Measurements from ENCODE around the gene AKAP6.

Gene AKAP6

DNA sequence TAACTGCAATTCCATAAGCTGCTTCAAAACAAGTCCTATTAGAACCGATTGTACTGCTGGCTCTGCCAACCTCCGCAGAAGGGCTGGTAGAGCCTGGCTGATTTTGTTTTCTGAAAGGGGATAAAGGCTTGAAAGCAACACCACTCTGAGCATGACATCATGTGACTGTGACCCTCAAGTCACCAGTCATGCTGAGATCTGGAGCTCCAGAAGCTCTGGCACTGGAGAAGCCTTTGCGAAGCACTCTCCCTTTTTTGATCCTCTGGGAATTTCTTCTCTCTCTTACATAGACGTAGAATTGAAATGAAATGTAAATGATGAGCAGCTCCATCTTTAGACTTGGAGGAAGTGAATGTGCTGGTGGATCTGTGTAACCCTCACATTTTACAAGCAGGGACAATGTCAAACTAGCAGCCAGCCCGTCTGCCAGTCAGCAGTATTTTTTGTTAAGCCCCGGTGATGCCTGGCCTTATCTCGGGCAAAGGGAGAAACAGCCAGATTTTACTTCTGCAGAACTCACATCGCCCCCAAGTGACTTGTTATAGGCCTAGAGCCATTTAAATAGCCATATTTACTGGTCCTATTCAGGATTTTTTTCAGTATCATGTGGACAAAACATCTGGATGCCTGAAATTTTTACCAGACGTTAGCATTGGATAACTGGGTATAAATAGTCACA is 497.4 kb downstream of the AKAP6 start:
- no peak for DNase-seq
- Histone ChIP-seq H3K27ac (ENCODE audit: insufficient read depth, low read length, poor library complexity, severe bottlenecking) (no peak overlapping the region), H3K36me3 (ENCODE audit: control insufficient read depth, insufficient read depth, low read length) (no peaks in the 10 kb centered on the region), H3K4me3 (ENCODE audit: insufficient read depth, low read depth, low read length, poor library complexity, severe bottlenecking) (no peak overlapping the region), H3K9me3 (ENCODE audit: control insufficient read depth, low read length) (no peaks in the 10 kb centered on the region), H3K27me3 (replicated peaks; ENCODE audit: control insufficient read depth, insufficient read depth, low read length, poor library complexity, severe bottlenecking) (no peaks in the 10 kb centered on the region), H3K4me1 (ENCODE audit: control insufficient read depth, insufficient read depth, low read length, poor library complexity, severe bottlenecking) (no peaks in the 10 kb centered on the region)

DNA sequence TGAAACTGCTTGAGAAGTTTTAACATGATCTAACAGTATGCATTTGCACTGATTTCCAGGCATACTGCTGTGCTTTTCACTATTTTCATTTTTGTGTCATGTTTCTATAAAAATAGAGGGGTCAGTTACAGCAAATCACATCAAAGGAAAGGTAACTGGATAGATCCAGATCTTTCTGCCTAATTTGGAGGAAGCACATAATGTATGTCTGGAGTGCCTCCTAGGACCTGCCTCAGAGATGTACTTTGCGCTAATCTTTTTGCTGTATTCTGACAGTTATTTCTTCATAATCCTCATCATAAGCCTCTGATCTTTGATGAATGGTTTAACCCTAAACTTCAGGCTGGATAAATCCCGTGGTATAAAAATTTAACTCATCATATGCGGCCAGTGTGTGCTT is 498.4 kb downstream of the AKAP6 start:
- no peaks in the 10 kb centered on the region for H3K9me3 ChIP-seq (ENCODE audit: control insufficient read depth, low read length)
- H3K27ac ChIP-seq (ENCODE audit: insufficient read depth, low read length, poor library complexity, severe bottlenecking) = no peak overlapping the region
- no peaks in the 10 kb centered on the region for H3K4me1 ChIP-seq (ENCODE audit: control insufficient read depth, insufficient read depth, low read length, poor library complexity, severe bottlenecking)
- H3K27me3 ChIP-seq (replicated peaks; ENCODE audit: control insufficient read depth, insufficient read depth, low read length, poor library complexity, severe bottlenecking) = no peaks in the 10 kb centered on the region
- DNase-seq = no peak
- no peak overlapping the region for H3K4me3 ChIP-seq (ENCODE audit: insufficient read depth, low read depth, low read length, poor library complexity, severe bottlenecking)
- no peaks in the 10 kb centered on the region for H3K36me3 ChIP-seq (ENCODE audit: control insufficient read depth, insufficient read depth, low read length)

DNA sequence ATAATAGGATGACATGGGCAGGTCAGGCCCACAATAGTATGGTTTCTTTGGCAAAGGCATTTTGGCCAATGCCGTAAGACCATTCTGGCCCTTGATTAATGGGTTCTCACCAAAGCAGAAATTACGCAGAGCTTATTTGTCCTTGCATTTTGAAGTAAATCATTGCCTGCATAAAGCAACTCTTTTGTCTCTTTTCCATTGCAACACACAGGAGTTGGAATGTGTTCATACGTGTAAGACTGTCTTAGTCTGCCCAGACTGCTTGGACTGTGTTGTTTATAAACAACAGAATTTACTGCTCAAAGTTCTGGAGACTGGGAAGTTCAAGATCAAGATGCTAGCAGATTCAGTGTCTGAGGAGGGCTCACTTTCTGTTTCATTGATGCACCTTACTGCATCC is 506.8 kb downstream of the AKAP6 start:
- no peaks in the 10 kb centered on the region for H3K27me3 ChIP-seq (replicated peaks; ENCODE audit: control insufficient read depth, insufficient read depth, low read length, poor library complexity, severe bottlenecking)
- H3K4me3 ChIP-seq (ENCODE audit: insufficient read depth, low read depth, low read length, poor library complexity, severe bottlenecking) = no peak overlapping the region
- no peaks in the 10 kb centered on the region for H3K9me3 ChIP-seq (ENCODE audit: control insufficient read depth, low read length)
- DNase-seq = no peak
- no peaks in the 10 kb centered on the region for H3K4me1 ChIP-seq (ENCODE audit: control insufficient read depth, insufficient read depth, low read length, poor library complexity, severe bottlenecking)
- H3K27ac ChIP-seq (ENCODE audit: insufficient read depth, low read length, poor library complexity, severe bottlenecking) = no peak overlapping the region
- H3K36me3 ChIP-seq (ENCODE audit: control insufficient read depth, insufficient read depth, low read length) = no peaks in the 10 kb centered on the region

DNA sequence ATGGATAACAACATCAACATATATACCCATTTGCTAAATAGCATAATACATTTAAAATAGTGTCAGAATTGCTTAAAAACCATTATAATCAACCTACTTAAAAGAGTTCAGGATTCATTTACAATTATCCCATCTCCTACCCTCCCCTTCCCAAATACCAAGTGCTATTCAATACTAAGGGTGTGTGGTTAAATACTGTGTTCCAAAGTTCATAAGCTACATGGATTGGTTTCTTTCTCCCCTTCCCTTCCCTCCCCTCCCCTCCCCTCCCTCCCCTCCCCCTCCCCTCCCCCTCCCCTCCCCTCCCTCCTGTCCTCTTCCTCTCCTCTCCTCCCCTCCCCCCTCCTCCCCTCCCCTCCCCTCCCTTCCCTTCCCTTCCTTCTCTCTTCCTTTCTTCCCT is 512.6 kb downstream of the AKAP6 start:
- Histone ChIP-seq H3K4me3 (ENCODE audit: insufficient read depth, low read depth, low read length, poor library complexity, severe bottlenecking) (no peak overlapping the region), H3K9me3 (ENCODE audit: control insufficient read depth, low read length) (no peaks in the 10 kb centered on the region), H3K36me3 (ENCODE audit: control insufficient read depth, insufficient read depth, low read length) (no peaks in the 10 kb centered on the region), H3K4me1 (ENCODE audit: control insufficient read depth, insufficient read depth, low read length, poor library complexity, severe bottlenecking) (no peaks in the 10 kb centered on the region), H3K27me3 (replicated peaks; ENCODE audit: control insufficient read depth, insufficient read depth, low read length, poor library complexity, severe bottlenecking) (no peaks in the 10 kb centered on the region), H3K27ac (ENCODE audit: insufficient read depth, low read length, poor library complexity, severe bottlenecking) (no peak overlapping the region)
- no peak for DNase-seq

DNA sequence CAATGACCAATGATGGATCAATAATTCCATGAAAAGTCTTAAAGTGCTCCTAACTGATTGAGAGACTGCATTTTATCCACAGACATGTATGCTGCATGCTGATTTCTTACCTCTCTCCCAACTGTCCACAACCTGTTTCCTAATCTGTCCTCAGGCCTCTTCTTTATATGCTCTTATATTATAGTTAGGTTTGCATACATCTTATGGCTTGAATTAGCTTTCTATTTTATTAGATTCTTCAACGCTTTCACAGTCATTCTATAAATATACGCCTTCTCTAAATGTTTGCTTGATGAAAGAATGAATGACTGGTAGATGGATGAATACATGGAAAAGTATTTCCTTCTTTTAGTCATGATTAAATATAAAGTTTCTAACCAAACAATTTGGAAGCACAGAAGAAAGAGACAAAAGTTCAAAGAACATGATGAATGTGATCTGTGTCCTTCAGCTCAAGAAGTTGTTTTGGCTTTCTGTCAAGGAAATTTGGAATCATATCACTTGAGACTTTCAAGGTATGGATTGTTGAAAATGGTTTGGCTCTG is 517.8 kb downstream of the AKAP6 start:
- Histone ChIP-seq H3K4me1 (ENCODE audit: control insufficient read depth, insufficient read depth, low read length, poor library complexity, severe bottlenecking) (no peaks in the 10 kb centered on the region), H3K27me3 (replicated peaks; ENCODE audit: control insufficient read depth, insufficient read depth, low read length, poor library complexity, severe bottlenecking) (no peaks in the 10 kb centered on the region), H3K36me3 (ENCODE audit: control insufficient read depth, insufficient read depth, low read length) (no peaks in the 10 kb centered on the region), H3K4me3 (ENCODE audit: insufficient read depth, low read depth, low read length, poor library complexity, severe bottlenecking) (no peak overlapping the region), H3K27ac (ENCODE audit: insufficient read depth, low read length, poor library complexity, severe bottlenecking) (no peak overlapping the region), H3K9me3 (ENCODE audit: control insufficient read depth, low read length) (no peaks in the 10 kb centered on the region)
- DNase-seq = no peak

DNA sequence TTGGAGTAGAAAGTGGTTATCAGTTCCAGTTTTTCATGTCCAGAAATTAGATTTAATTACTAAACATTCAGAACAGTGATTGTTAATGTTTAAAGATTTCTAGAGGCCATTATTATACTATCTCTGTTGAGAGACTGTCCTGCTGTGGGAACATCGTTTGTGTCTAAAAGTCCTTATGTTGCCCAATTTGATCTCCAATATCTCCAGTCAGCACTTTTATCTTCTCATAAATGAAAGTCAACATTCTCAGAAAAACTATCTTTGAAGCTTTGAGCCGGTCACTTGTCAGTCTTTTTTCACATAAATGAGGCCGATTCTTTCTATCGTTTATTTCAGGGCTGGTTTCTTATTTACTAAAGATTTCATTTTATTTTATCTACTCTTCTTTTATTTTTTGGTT is 518.8 kb downstream of the AKAP6 start:
- Histone ChIP-seq H3K9me3 (ENCODE audit: control insufficient read depth, low read length) (no peaks in the 10 kb centered on the region), H3K4me1 (ENCODE audit: control insufficient read depth, insufficient read depth, low read length, poor library complexity, severe bottlenecking) (no peaks in the 10 kb centered on the region), H3K4me3 (ENCODE audit: insufficient read depth, low read depth, low read length, poor library complexity, severe bottlenecking) (no peak overlapping the region), H3K36me3 (ENCODE audit: control insufficient read depth, insufficient read depth, low read length) (no peaks in the 10 kb centered on the region), H3K27me3 (replicated peaks; ENCODE audit: control insufficient read depth, insufficient read depth, low read length, poor library complexity, severe bottlenecking) (no peaks in the 10 kb centered on the region), H3K27ac (ENCODE audit: insufficient read depth, low read length, poor library complexity, severe bottlenecking) (no peak overlapping the region)
- no peak for DNase-seq

DNA sequence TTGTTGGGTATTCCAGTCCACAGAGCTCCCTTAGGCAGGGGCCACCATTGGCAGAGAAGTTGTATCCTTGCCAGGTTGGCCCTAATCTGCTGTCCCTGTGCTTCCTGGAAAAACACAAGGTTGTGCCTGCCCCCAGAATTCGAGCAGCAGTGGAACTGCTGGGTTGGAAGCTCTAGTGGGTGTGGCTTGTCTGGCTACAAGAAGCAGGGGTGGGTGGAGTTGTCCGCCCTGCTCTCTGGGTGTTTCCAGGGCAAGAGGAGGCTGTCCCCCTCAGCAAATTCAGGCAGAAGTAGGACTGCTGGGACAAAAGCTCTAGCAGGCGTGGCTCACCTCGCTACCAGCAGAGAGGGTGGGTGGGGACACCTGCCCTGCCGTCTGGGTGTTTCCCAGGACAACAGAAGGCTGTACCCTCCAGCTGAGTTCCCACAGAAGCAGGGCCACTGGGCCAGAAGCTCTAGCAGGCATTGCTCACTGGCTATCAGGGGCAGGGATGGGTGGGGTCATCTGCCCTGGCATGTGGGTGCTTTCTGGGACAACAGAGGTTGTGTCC is 536.8 kb downstream of the AKAP6 start:
- no peaks in the 10 kb centered on the region for H3K9me3 ChIP-seq (ENCODE audit: control insufficient read depth, low read length)
- no peak overlapping the region for H3K27ac ChIP-seq (ENCODE audit: insufficient read depth, low read length, poor library complexity, severe bottlenecking)

DNA sequence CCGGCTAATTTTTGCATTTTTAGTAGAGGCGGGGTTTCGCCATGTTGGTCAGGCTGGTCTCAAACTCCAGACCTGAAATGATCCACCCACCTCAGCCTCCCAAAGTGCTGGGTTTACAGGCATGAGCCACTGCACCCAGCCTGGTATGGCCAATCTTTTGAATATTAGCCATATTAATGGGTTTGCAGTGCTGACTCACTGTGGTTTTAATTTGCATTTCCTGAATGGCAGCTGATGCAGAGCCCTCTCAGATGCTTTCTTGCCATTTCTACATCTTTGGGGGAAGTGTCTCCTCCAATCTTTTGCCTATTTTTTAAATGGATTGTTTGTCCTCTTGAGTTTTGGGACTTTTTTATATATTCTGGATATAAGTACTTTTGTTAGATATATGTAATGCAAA is 554.1 kb downstream of the AKAP6 start:
- Histone ChIP-seq H3K36me3 (ENCODE audit: control insufficient read depth, insufficient read depth, low read length) (no peaks in the 10 kb centered on the region), H3K4me3 (ENCODE audit: insufficient read depth, low read depth, low read length, poor library complexity, severe bottlenecking) (no peak overlapping the region), H3K27ac (ENCODE audit: insufficient read depth, low read length, poor library complexity, severe bottlenecking) (no peak overlapping the region), H3K4me1 (ENCODE audit: control insufficient read depth, insufficient read depth, low read length, poor library complexity, severe bottlenecking) (no peaks in the 10 kb centered on the region), H3K9me3 (ENCODE audit: control insufficient read depth, low read length) (no peaks in the 10 kb centered on the region), H3K27me3 (replicated peaks; ENCODE audit: control insufficient read depth, insufficient read depth, low read length, poor library complexity, severe bottlenecking) (no peaks in the 10 kb centered on the region)
- no peak for DNase-seq

More for the DNA sequence above, 536.8 kb downstream of the AKAP6 start:
- no peaks in the 10 kb centered on the region for H3K4me1 ChIP-seq (ENCODE audit: control insufficient read depth, insufficient read depth, low read length, poor library complexity, severe bottlenecking)
- no peak overlapping the region for H3K4me3 ChIP-seq (ENCODE audit: insufficient read depth, low read depth, low read length, poor library complexity, severe bottlenecking)
- no peak for DNase-seq
- no peaks in the 10 kb centered on the region for H3K27me3 ChIP-seq (replicated peaks; ENCODE audit: control insufficient read depth, insufficient read depth, low read length, poor library complexity, severe bottlenecking)
- H3K36me3 ChIP-seq (ENCODE audit: control insufficient read depth, insufficient read depth, low read length) = no peaks in the 10 kb centered on the region

All from effector memory CD4-positive, alpha-beta T cell (primary cell).